ENCODE results near the gene PRELID2. TPM values are rescaled to one million over a fixed set of nuclear protein-coding genes. Genes with fewer than 3 reads are reported as not detected.
"Not testable (repeated sequence)": the region's sequence is repeated elsewhere in the genome, so short reads cannot be mapped to it uniquely, and the experiment has no call there.

Gene PRELID2
- total RNA-seq, 3 donors from 2014 or later = 60.0 to 151 (median 77.9) TPM

- H3K4me1 ChIP-seq (ENCODE audit: low read depth) = no peaks in the 10 kb centered on the region
- intact Hi-C loops (cut with DNase I, micrococcal nuclease) = no loop called here
- H3K9me3 ChIP-seq = no peaks in the 10 kb centered on the region
- ATAC-seq (peak; percentile 11), DNase-seq (no peak)
- TF ChIP-seq CTCF (IDR thresholded peaks at IDR 0.05) = no peak
- H3K4me3 ChIP-seq = no peak overlapping the region
- H3K36me3 ChIP-seq (ENCODE audit: low read depth) = no peaks in the 10 kb centered on the region
These were observed 32.7 kb upstream of the PRELID2 start for GRCh38 chr5:145867806-145868205.

- H3K36me3 ChIP-seq (ENCODE audit: low read depth); DNase-seq; H3K9me3 ChIP-seq; intact Hi-C loops (cut with DNase I, micrococcal nuclease); H3K4me3 ChIP-seq; H3K4me1 ChIP-seq (ENCODE audit: low read depth); ATAC-seq: not testable (repeated sequence)
These were observed 29.3 kb upstream of the PRELID2 start for GRCh38 chr5:145864432-145864831.

- Histone ChIP-seq H3K4me3 (no peak overlapping the region), H3K9me3 (no peaks in the 10 kb centered on the region), H3K4me1 (ENCODE audit: low read depth) (no peaks in the 10 kb centered on the region), H3K36me3 (ENCODE audit: low read depth) (no peaks in the 10 kb centered on the region)
- intact Hi-C loops (cut with DNase I, micrococcal nuclease) = no loop called here
- ATAC-seq = no peak
- TF ChIP-seq CTCF (IDR thresholded peaks at IDR 0.05) = no peak
- DNase-seq = no peak
These were observed 27.9 kb upstream of the PRELID2 start for GRCh38 chr5:145863003-145863402.

GRCh38 chr5:145859897-145860296, 24.8 kb upstream of the PRELID2 start:
- Histone ChIP-seq H3K36me3 (ENCODE audit: low read depth) (no peaks in the 10 kb centered on the region), H3K4me3 (no peak overlapping the region), H3K4me1 (ENCODE audit: low read depth) (peaks cover 22% of the 10 kb centered on the region), H3K9me3 (no peaks in the 10 kb centered on the region)
- DNase-seq = no peak
- no peak for TF ChIP-seq CTCF (IDR thresholded peaks at IDR 0.05)
- ATAC-seq = no peak
- intact Hi-C loops (cut with DNase I, micrococcal nuclease) = no loop called here

- Histone ChIP-seq H3K4me3 (no peak overlapping the region), H3K36me3 (ENCODE audit: low read depth) (no peaks in the 10 kb centered on the region), H3K4me1 (ENCODE audit: low read depth) (peaks cover 26% of the 10 kb centered on the region), H3K9me3 (no peaks in the 10 kb centered on the region)
- TF ChIP-seq CTCF (IDR thresholded peaks at IDR 0.05) = no peak
- DNase-seq = no peak
- intact Hi-C loops (cut with DNase I, micrococcal nuclease) = no loop called here
- no peak for ATAC-seq
These were observed 24.3 kb upstream of the PRELID2 start for GRCh38 chr5:145859453-145859852.

- intact Hi-C loops (cut with DNase I, micrococcal nuclease) = no loop called here
- H3K4me3 ChIP-seq = no peak overlapping the region
- no peak for DNase-seq
- H3K4me1 ChIP-seq (ENCODE audit: low read depth) = peaks cover 27% of the 10 kb centered on the region
- no peak for ATAC-seq
- H3K9me3 ChIP-seq = no peaks in the 10 kb centered on the region
- no peaks in the 10 kb centered on the region for H3K36me3 ChIP-seq (ENCODE audit: low read depth)
- TF ChIP-seq CTCF (IDR thresholded peaks at IDR 0.05) = no peak
These were observed 23.8 kb upstream of the PRELID2 start for GRCh38 chr5:145858959-145859358.

All from mucosa of descending colon (tissue), 3 donors.